D721Med (cell line): ENCODE data around the gene AP2B1.

Source experiments
- DNase-seq: peaks from one replicate; pipeline ENCODE4 v3.0.0; 2011; ENCODE audit warnings: low spot score; ENCODE audit not compliant: insufficient read length
- FAIRE-seq: peaks from 2 replicates; lab custom pipeline; 2011; peaks lifted over from hg19 to GRCh38; lab: Jason Lieb, UNC
- TF ChIP-seq, protein P1 (sequence below): IDR thresholded peaks from 2 replicates; pipeline ENCODE4 v1.5.1; 2012; ENCODE audit warnings: mild to moderate bottlenecking, control low read depth; ENCODE audit not compliant: insufficient read depth; ENCODE audit errors: missing control alignments

Gene AP2B1

DNA sequence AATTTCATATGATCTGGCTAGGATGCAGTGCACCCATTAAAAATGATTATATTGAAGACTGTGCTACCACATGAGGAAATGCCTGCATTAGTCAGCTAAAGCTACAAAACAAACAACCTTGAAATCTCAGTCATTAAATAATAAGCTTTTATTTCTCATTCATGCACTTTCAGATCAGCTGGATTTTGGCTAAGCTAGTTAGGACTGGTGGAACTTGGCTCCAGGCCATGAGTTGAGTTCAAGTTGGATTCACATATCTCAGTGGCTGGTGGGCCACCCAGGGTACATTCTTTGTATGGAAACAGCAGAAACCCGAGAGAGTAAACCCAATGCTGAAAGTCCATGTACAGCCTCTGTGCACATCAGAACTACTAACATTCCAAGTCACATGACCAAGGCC, 43.3 kb upstream of the AP2B1 start:
- DNase-seq (no peak), FAIRE-seq (no peak)
- TF ChIP-seq, protein P1, sequence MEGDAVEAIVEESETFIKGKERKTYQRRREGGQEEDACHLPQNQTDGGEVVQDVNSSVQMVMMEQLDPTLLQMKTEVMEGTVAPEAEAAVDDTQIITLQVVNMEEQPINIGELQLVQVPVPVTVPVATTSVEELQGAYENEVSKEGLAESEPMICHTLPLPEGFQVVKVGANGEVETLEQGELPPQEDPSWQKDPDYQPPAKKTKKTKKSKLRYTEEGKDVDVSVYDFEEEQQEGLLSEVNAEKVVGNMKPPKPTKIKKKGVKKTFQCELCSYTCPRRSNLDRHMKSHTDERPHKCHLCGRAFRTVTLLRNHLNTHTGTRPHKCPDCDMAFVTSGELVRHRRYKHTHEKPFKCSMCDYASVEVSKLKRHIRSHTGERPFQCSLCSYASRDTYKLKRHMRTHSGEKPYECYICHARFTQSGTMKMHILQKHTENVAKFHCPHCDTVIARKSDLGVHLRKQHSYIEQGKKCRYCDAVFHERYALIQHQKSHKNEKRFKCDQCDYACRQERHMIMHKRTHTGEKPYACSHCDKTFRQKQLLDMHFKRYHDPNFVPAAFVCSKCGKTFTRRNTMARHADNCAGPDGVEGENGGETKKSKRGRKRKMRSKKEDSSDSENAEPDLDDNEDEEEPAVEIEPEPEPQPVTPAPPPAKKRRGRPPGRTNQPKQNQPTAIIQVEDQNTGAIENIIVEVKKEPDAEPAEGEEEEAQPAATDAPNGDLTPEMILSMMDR: no peak

DNA sequence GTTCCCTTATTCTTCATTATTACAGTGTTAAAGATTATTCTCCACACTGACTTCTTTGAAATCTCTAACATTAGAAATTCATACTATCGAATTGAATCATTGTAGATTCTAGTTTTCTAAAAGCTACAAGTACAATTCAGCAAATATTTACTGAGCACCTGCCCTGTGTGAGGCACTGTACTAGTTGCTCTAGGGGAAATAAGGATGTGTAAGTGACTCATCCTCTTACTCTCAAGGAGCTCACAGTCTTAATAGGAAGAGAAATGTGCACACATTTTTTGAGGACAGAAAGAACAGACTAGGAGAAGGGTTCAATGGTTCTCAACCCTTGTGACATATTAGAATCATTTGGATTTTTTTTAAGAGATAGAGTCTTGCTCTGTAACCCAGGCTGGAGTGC, 42.0 kb upstream of the AP2B1 start:
- DNase-seq: no peak
- TF ChIP-seq, protein P1: no peak
- FAIRE-seq: no peak

DNA sequence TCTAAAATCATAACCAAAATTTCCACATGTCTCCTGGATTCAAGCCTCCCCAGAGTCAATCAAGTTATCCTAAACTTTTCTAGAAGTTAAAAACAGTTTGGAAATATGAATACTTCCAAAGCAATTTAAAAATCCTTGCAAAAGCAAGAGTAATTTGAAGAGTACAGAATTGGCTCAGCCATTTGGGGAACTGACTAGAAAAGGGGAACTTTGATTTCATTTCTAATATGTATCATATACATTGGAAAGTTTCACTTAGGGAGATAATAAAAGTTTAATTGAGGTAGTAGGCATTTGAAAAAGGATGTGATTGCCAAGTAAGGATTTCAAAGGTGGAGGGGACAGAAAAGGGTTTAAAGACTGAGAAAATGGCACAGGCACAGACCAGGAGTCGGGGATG, 40.6 kb upstream of the AP2B1 start:
- DNase-seq (no peak), FAIRE-seq (no peak)
- TF ChIP-seq, protein P1: no peak

GRCh38 chr17:35548208-35548810, 38.8 kb upstream of the AP2B1 start:
- no peak for FAIRE-seq
- DNase-seq: no peak
- TF ChIP-seq, protein P1: no peak

DNA sequence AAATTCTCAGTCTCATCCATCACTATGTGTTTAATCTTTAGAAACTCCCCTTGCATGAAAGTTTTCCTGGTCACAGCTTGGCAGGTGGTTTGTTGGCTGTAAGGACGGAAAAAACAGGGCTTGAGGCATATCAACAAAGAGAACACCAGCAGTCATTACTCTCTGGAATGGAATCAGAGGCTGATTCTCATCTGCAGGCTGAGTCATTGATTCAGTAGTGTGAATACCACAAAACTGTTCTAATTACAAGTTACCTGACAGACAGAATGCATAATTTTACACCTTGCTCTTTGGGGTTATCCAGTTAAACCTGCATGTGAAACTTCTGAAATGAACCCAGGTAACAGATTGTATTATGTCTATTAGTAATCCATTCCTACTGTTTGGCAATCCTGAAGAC, 38.1 kb upstream of the AP2B1 start:
- TF ChIP-seq, protein P1: no peak
- no peak for DNase-seq
- FAIRE-seq: no peak

- TF ChIP-seq, protein P1: no peak
- FAIRE-seq (no peak), DNase-seq (no peak)
Observed at GRCh38 chr17:35553310-35553709, 33.8 kb upstream of the AP2B1 start.

DNA sequence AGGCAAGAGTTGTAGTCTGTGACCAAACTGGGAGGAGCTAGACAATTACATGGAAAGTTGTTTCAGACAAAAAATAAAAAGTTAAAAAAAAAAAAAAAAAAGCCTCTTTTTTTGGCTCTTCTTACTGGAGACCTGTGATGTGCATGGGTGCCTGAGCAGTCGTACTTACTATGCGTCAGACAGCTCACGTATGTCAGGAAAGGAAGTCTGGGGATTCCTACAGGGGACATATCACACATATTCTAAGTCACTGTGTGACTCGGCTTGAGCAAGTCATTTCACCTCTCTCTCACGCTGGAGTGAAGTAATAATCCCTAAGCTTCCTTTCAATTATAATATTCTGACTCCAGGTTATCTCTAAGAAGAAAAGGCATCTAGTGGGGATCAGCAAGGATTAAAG, 32.5 kb upstream of the AP2B1 start:
- TF ChIP-seq, protein P1: no peak
- FAIRE-seq (no peak), DNase-seq (no peak)
